GM21786 (cell line): ENCODE data around the gene PARVA.

ENCODE experiments used
- ATAC-seq: cut with Tn5 transposase; IDR thresholded peaks from one replicate; pipeline ENCODE4 v1.9.1; 2021; ENCODE audit not compliant: unreplicated experiment

PARVA gene

GRCh38 chr11:12430954-12431595 lies 53.7 kb downstream of the PARVA start:
- ATAC-seq, result no peak

GRCh38 chr11:12432507-12432906 lies 55.1 kb downstream of the PARVA start:
- no peak for ATAC-seq

- no peak for ATAC-seq
Measured at GRCh38 chr11:12433121-12433520, 55.8 kb downstream of the PARVA start.

GRCh38 chr11:12433571-12434324 lies 56.4 kb downstream of the PARVA start:
- ATAC-seq, result no peak

GRCh38 chr11:12434325-12434654 lies 56.9 kb downstream of the PARVA start:
- no peak for ATAC-seq

GRCh38 chr11:12435264-12435663 lies 57.9 kb downstream of the PARVA start:
- no peak for ATAC-seq

- no peak for ATAC-seq
Measured at GRCh38 chr11:12436266-12436665, 58.9 kb downstream of the PARVA start.

- no peak for ATAC-seq
Measured at GRCh38 chr11:12438291-12438690, 60.9 kb downstream of the PARVA start.

GRCh38 chr11:12439615-12440014 lies 62.2 kb downstream of the PARVA start:
- ATAC-seq, result no peak

GRCh38 chr11:12440565-12440964 lies 63.2 kb downstream of the PARVA start:
- ATAC-seq, result no peak

GRCh38 chr11:12441231-12441861 lies 64.0 kb downstream of the PARVA start:
- no peak for ATAC-seq

GRCh38 chr11:12444601-12445000 lies 67.2 kb downstream of the PARVA start:
- no peak for ATAC-seq

GRCh38 chr11:12445001-12445400 lies 67.6 kb downstream of the PARVA start:
- ATAC-seq, result no peak

GRCh38 chr11:12446863-12447262 lies 69.5 kb downstream of the PARVA start:
- ATAC-seq, result no peak

GRCh38 chr11:12448131-12448939 lies 71.0 kb downstream of the PARVA start:
- no peak for ATAC-seq

GRCh38 chr11:12449961-12450715 lies 72.8 kb downstream of the PARVA start:
- ATAC-seq, result no peak

GRCh38 chr11:12451179-12451814 lies 73.9 kb downstream of the PARVA start:
- no peak for ATAC-seq

GRCh38 chr11:12453243-12453642 lies 75.9 kb downstream of the PARVA start:
- no peak for ATAC-seq

GRCh38 chr11:12454782-12455181 lies 77.4 kb downstream of the PARVA start:
- no peak for ATAC-seq

GRCh38 chr11:12455938-12456337 lies 78.6 kb downstream of the PARVA start:
- no peak for ATAC-seq
